SK-N-SH (cell line): Measurements from ENCODE around the gene AGPAT3. TPM values are rescaled to one million over a fixed set of nuclear protein-coding genes. Genes with fewer than 3 reads are reported as not detected.

Experiments used
- CTCF ChIA-PET: fragments of 300-600, 350-600 bp; formaldehyde crosslinking; extraction: SDS; loops from one replicate; lab custom pipeline; 2021; lab: Yijun Ruan, JAX
- POLR2A ChIA-PET: fragments of 350-600 bp; sonication (Branson Sonifier 250); formaldehyde crosslinking; extraction: SDS; loops from one replicate; lab custom pipeline; 2020; ENCODE audit warnings: antibody characterized with exemption, inconsistent platforms; lab: Yijun Ruan, JAX
- DNase-seq: peaks from one replicate; pipeline ENCODE4 v3.0.0; 2012
- H2AFZ ChIP-seq: fragments of 200-600 bp; sonication (generic); 2 replicates; pipeline ENCODE4 v1.8.1; 2016; ENCODE audit warnings: antibody characterized with exemption, mild to moderate bottlenecking, low read depth
- H3F3A ChIP-seq: fragments of 200-600 bp; sonication (generic); replicated peaks from 2 replicates; pipeline ENCODE3; 2016; ENCODE audit warnings: antibody characterized with exemption, mild to moderate bottlenecking; ENCODE audit not compliant: insufficient read depth
- H3K27ac ChIP-seq, 2 experiments: fragments of 200-500 bp in 1 of 2; fragments of 200-600 bp in 1 of 2; sonication (Bioruptor generic) in 1 of 2; sonication (generic), shearing (Covaris generic) in 1 of 2; 2 replicates each; pipeline versions ENCODE4 v1.5.1 to v1.6.1; 2014 to 2016; ENCODE audit warnings: low read depth in 2 of 2, inconsistent platforms in 1 of 2, low read length in 1 of 2, mild to moderate bottlenecking in 1 of 2, mixed read lengths in 1 of 2
- H3K27me3 ChIP-seq: fragments of 200-600 bp; sonication (generic), shearing (Covaris generic); 2 replicates; pipeline ENCODE4 v1.6.1; 2016; ENCODE audit warnings: mixed run types; ENCODE audit not compliant: insufficient read depth
- H3K36me3 ChIP-seq, 2 experiments: fragments of 200-500 bp in 1 of 2; fragments of 200-600 bp in 1 of 2; sonication (Bioruptor generic) in 1 of 2; sonication (generic) in 1 of 2; replicated peaks in 1 of 2; 2 replicates each; pipeline versions ENCODE3 to v1.5.1; 2014 to 2016; ENCODE audit warnings: low read length in 1 of 2, mild to moderate bottlenecking in 1 of 2; ENCODE audit not compliant: insufficient read depth in 2 of 2, control insufficient read depth in 1 of 2
- H3K4me1 ChIP-seq, 2 experiments: fragments of 200-500 bp in 1 of 2; fragments of 200-600 bp in 1 of 2; sonication (Bioruptor generic) in 1 of 2; sonication (generic), shearing (Covaris generic) in 1 of 2; 2 replicates each; pipeline versions ENCODE4 v1.5.1 to v1.6.1; 2014 to 2016; ENCODE audit warnings: low read depth in 1 of 2, low read length in 1 of 2, mixed run types in 1 of 2; ENCODE audit not compliant: insufficient read depth in 2 of 2, control insufficient read depth in 1 of 2
- H3K4me2 ChIP-seq: fragments of 200-600 bp; sonication (generic), shearing (Covaris generic); 2 replicates; pipeline ENCODE4 v1.6.1; 2017; ENCODE audit warnings: mixed run types
- H3K4me3 ChIP-seq, 2 experiments: fragments of 200-500 bp in 1 of 2; fragments of 200-600 bp in 1 of 2; sonication (Bioruptor generic) in 1 of 2; sonication (generic), shearing (Covaris generic) in 1 of 2; 2 replicates each; pipeline versions ENCODE4 v1.5.1 to v1.8.1; 2014 to 2016; ENCODE audit warnings: low read depth in 2 of 2, inconsistent platforms in 1 of 2, low read length in 1 of 2, mild to moderate bottlenecking in 1 of 2, mixed read lengths in 1 of 2, moderate library complexity in 1 of 2
- H3K79me2 ChIP-seq: fragments of 200-600 bp; sonication (generic); 2 replicates; pipeline ENCODE4 v1.8.1; 2017; ENCODE audit warnings: mild to moderate bottlenecking; ENCODE audit not compliant: insufficient read depth
- H3K9ac ChIP-seq: fragments of 200-600 bp; sonication (generic); 2 replicates; pipeline ENCODE4 v1.6.1; 2017; ENCODE audit warnings: mixed run types
- H3K9me2 ChIP-seq: fragments of 200-600 bp; sonication (generic); 2 replicates; pipeline ENCODE4 v1.6.1; 2017; ENCODE audit warnings: mixed run types
- H3K9me3 ChIP-seq: fragments of 200-600 bp; sonication (generic); 2 replicates; pipeline ENCODE4 v1.6.1; 2017; ENCODE audit warnings: mixed run types, mild to moderate bottlenecking, moderate library complexity
- H4K20me1 ChIP-seq: fragments of 200-600 bp; sonication (generic); 2 replicates; pipeline ENCODE4 v1.6.1; 2017; ENCODE audit warnings: mild to moderate bottlenecking, mixed run types; ENCODE audit not compliant: insufficient read depth
- ELF1 ChIP-seq: IDR thresholded peaks from 2 replicates; pipeline ENCODE4 v1.4.0; 2012
- EZH2phosphoT487 ChIP-seq: fragments of 200-600 bp; sonication (generic); IDR thresholded peaks from 2 replicates; pipeline ENCODE4 v1.6.1; 2017; ENCODE audit warnings: low read depth, mixed run types, mild to moderate bottlenecking, antibody characterized with exemption, moderate library complexity, borderline replicate concordance
- FOSL2 ChIP-seq: IDR thresholded peaks from 2 replicates; pipeline ENCODE4 v1.4.0; 2012; ENCODE audit warnings: low read depth, mild to moderate bottlenecking, moderate library complexity, borderline replicate concordance
- FOXJ3 ChIP-seq: sonication (generic); formaldehyde crosslinking; IDR thresholded peaks from 2 replicates; pipeline ENCODE4 v1.5.1; 2020; ENCODE audit warnings: mild to moderate bottlenecking, missing genetic modification reagents
- FOXM1 ChIP-seq: IDR thresholded peaks from 2 replicates; pipeline ENCODE4 v1.4.0; 2012; ENCODE audit warnings: low read depth, mild to moderate bottlenecking
- GABPA ChIP-seq: IDR thresholded peaks from 2 replicates; pipeline ENCODE4 v1.4.0; 2012; ENCODE audit warnings: low read depth, mild to moderate bottlenecking
- JUND ChIP-seq: IDR thresholded peaks from 2 replicates; pipeline ENCODE4 v1.4.0; 2012
- MAX ChIP-seq: IDR thresholded peaks from 2 replicates; pipeline ENCODE4 v1.4.0; 2012; ENCODE audit warnings: low read depth
- POLR2AphosphoS5 ChIP-seq: IDR thresholded peaks from 2 replicates; pipeline ENCODE4 v1.6.1; 2012; ENCODE audit warnings: low read depth, low read length
- RAD21 ChIP-seq: IDR thresholded peaks from 2 replicates; pipeline ENCODE4 v1.6.1; 2012; ENCODE audit warnings: mild to moderate bottlenecking, low read length
- RCOR1 ChIP-seq: fragments of 150-350 bp; IDR thresholded peaks from 2 replicates; pipeline ENCODE4 v1.6.1; 2017; ENCODE audit warnings: antibody characterized with exemption, low read length
- REST ChIP-seq: IDR thresholded peaks from 2 replicates; pipeline ENCODE4 v1.6.1; 2012; ENCODE audit warnings: mild to moderate bottlenecking, low read depth, low read length, moderate library complexity
- RFX5 ChIP-seq: IDR thresholded peaks from 2 replicates; pipeline ENCODE4 v1.6.1; 2012; ENCODE audit warnings: mild to moderate bottlenecking, improper control_type of control experiment, low read length
- RXRA ChIP-seq: IDR thresholded peaks from 2 replicates; pipeline ENCODE4 v1.4.0; 2012; ENCODE audit warnings: low read depth, mild to moderate bottlenecking, borderline replicate concordance
- SMC3 ChIP-seq: IDR thresholded peaks from 2 replicates; pipeline ENCODE4 v1.6.1; 2012; ENCODE audit warnings: low read depth, low read length, improper control_type of control experiment
- TCF12 ChIP-seq: IDR thresholded peaks from 2 replicates; pipeline ENCODE4 v1.4.0; 2012
- TEAD4 ChIP-seq: IDR thresholded peaks from 2 replicates; pipeline ENCODE4 v1.4.0; 2012; ENCODE audit warnings: mild to moderate bottlenecking, borderline replicate concordance; ENCODE audit not compliant: insufficient read depth
- YY1 ChIP-seq: IDR thresholded peaks from 2 replicates; pipeline ENCODE4 v1.4.0; 2012; ENCODE audit warnings: low read depth, mild to moderate bottlenecking
- WGBS: methylation state at CpG from one replicate; pipeline ENCODE4 v1.1.6; 2017; ENCODE audit warnings: low lambda C conversion rate; 5-methylcytosine and 5-hydroxymethylcytosine counted together
- polyA plus RNA-seq, 3 experiments: library from polyadenylated mRNA; depleted of rRNA; stranded (reverse); fragments of >200 nt; gene quantifications; 2 replicates each; pipeline ENCODE4 v1.2.3, GENCODE V29; 2012

The AGPAT3 gene
- polyA plus RNA-seq, 1 of the 3 experiments (the other 2 are of a cell fraction): 35.3 TPM

- no peak for TF ChIP-seq REST
Measured at GRCh38 chr21:43854773-43855633, 10.0 kb upstream of the AGPAT3 start (continued).

GRCh38 chr21:43855955-43856354 is 9.1 kb upstream of the AGPAT3 start:
- WGBS: 79% methylated on average over 8 of the region's 10 CpGs
- Histone ChIP-seq H3K36me3 (no peaks in the 10 kb centered on the region), H3K79me2 (no peaks in the 10 kb centered on the region), H3K9ac (no peak overlapping the region), H3F3A (no peaks in the 10 kb centered on the region), H4K20me1 (no peaks in the 10 kb centered on the region), H2AFZ (no peak overlapping the region), H3K4me1 (peaks cover 0 to 2% of the 10 kb centered on the region in 2 experiments; a peak in 1 of 4 replicates), H3K4me2 (no peak overlapping the region), H3K9me2 (no peaks in the 10 kb centered on the region), H3K27ac (no peak overlapping the region)
- POLR2A ChIA-PET: no interaction called here
- DNase-seq: no peak
- TF ChIP-seq RXRA (no peak), GABPA (no peak), REST (no peak), FOXJ3 (CRISPR knock-in tag) (no peak), FOSL2 (no peak), YY1 (no peak), ELF1 (no peak), FOXM1 (no peak), RFX5 (no peak), RAD21 (no peak), JUND (no peak), SMC3 (no peak), TEAD4 (no peak), EZH2phosphoT487 (no peak), POLR2AphosphoS5 (no peak), MAX (no peak), TCF12 (no peak), RCOR1 (no peak)
- TF ChIP-seq, all 33 proteins: peak for 0
- no peaks in the 10 kb centered on the region for H3K9me3 ChIP-seq
- no peaks in the 10 kb centered on the region for H3K27me3 ChIP-seq
- no peak overlapping the region for H3K4me3 ChIP-seq
- CTCF ChIA-PET: no interaction called here
